RWPE1 (cell line): ENCODE data around the gene SLC26A2.

ENCODE experiments used
- CTCF ChIA-PET: fragments of 350-600 bp; sonication (Branson Sonifier 250); formaldehyde crosslinking; extraction: SDS; loops from one replicate; lab custom pipeline; 2021; lab: Yijun Ruan, JAX
- POLR2A ChIA-PET: fragments of 400-600 bp; formaldehyde crosslinking; extraction: SDS; loops from one replicate; lab custom pipeline; 2020; ENCODE audit warnings: antibody characterized with exemption; ENCODE audit not compliant: low non-redundant PET; lab: Yijun Ruan, JAX
- DNase-seq: peaks from one replicate; pipeline ENCODE4 v3.0.0; 2012; ENCODE audit warnings: low spot score
- H3K27ac ChIP-seq: fragments of 450-650 bp; 2 replicates; pipeline ENCODE4 v1.5.1; 2017
- TF ChIP-seq, protein P1 (sequence below): fragments of 450-650 bp; conservative IDR thresholded peaks from 2 replicates; pipeline ENCODE4 v1.5.1; 2017; ENCODE audit warnings: low read depth, mild to moderate bottlenecking

SLC26A2 gene

DNA sequence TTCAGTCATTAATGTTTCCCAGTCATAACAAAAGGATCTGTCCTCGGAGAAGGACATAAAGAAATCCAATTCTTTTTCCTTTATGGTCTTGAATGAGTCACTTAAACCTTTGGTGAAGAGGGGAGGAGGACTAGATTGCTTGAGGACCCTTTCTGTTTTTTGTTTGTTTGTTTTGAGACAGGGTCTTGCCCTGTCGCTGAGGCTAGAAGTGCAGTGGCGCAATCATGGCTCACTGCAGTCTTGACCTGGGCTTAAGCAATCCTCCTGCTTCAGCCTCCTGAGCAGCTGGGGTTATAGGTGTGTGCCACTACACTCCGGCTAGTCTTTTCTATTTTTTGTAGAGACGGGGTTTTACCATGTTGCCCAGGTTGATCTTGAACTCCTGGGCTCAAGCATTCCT, 27.6 kb downstream of the SLC26A2 start:
- POLR2A ChIA-PET, result no interaction called here
- CTCF ChIA-PET, result no interaction called here
- no peak overlapping the region for H3K27ac ChIP-seq
- DNase-seq, result no peak
- TF ChIP-seq, protein P1, sequence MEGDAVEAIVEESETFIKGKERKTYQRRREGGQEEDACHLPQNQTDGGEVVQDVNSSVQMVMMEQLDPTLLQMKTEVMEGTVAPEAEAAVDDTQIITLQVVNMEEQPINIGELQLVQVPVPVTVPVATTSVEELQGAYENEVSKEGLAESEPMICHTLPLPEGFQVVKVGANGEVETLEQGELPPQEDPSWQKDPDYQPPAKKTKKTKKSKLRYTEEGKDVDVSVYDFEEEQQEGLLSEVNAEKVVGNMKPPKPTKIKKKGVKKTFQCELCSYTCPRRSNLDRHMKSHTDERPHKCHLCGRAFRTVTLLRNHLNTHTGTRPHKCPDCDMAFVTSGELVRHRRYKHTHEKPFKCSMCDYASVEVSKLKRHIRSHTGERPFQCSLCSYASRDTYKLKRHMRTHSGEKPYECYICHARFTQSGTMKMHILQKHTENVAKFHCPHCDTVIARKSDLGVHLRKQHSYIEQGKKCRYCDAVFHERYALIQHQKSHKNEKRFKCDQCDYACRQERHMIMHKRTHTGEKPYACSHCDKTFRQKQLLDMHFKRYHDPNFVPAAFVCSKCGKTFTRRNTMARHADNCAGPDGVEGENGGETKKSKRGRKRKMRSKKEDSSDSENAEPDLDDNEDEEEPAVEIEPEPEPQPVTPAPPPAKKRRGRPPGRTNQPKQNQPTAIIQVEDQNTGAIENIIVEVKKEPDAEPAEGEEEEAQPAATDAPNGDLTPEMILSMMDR, result no peak

DNA sequence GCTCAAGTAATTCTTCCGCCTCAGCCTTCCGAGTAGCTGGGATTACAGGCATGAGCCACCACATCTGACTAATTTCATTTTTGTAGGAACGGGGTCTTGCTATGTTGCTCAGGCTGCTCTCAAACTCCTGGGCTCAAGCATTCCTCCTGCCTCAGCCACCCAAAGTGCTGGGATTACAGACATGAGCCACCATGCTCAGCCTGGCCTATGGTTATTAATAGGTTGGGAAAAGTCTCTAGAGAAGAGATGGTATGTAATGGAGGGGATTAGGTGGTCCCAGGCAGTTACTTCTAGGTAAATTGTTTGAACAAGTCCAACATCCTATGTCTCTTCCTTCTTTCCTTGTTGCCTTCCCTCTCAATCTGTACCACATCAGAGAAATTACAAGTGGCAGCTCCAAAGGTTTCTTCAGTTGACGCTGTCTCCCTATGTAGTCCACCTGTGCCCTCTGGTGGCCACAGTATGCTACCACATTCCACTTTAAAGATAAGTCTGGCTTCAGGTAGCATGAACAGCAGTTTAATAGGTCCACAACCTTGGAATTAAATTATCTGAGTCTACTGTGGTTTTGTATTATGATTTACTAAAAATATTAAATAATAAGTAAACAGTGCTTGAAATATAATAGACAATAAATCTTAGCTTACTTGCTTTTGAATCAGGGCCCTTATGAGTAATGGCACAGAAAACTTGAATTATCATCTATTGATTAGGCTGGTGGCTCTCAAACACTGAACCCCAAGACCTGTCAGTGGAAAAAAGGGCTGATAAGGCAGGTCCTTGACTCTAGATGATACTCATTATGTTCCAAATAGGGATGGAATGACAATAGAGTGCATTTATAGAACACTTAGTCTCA, 30.2 kb downstream of the SLC26A2 start:
- ChIA-PET POLR2A (no interaction called here), CTCF (interaction anchor here (0.5 to 4.8 kb wide), 37 partner anchors 9 to 360 kb away, joined by 3 to 109 read pairs (median 4); partner anchors contain the start of genes HMGXB3 and TIGD6)
- TF ChIP-seq, protein P1, result peak; percentile 97
- H3K27ac ChIP-seq, result no peak overlapping the region
- peak; percentile 88 for DNase-seq

DNA sequence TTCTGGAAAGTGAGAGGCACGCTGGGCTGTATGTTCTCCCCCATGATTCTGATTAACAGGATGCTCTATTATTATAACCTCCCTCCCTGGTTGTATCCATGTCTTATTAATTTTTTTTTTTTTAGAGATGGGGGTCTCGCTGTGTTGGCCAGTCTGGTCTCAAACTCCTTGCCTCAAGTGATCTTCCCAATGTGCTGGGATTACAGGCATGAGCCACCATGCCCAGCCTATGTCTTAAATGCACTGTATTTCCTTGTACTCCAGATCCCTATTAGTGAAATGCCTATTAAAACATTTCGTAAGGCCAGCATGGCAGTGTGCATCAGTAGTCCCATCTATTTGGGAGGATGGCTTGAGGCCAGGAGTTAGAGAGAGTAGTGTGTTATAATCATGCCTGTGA, 32.9 kb downstream of the SLC26A2 start:
- TF ChIP-seq, protein P1, result no peak
- ChIA-PET CTCF (interaction anchor here (1.3 to 4.8 kb wide), 2 partner anchors 141 to 157 kb away, joined by 4 to 109 read pairs; no protein-coding TSS in a partner anchor), POLR2A (interaction anchor here (0.6 kb wide), 1 partner anchor 33 kb away, joined by 4 read pairs; the partner anchor contains the start of gene SLC26A2)
- DNase-seq, result no peak
- H3K27ac ChIP-seq, result no peak overlapping the region

DNA sequence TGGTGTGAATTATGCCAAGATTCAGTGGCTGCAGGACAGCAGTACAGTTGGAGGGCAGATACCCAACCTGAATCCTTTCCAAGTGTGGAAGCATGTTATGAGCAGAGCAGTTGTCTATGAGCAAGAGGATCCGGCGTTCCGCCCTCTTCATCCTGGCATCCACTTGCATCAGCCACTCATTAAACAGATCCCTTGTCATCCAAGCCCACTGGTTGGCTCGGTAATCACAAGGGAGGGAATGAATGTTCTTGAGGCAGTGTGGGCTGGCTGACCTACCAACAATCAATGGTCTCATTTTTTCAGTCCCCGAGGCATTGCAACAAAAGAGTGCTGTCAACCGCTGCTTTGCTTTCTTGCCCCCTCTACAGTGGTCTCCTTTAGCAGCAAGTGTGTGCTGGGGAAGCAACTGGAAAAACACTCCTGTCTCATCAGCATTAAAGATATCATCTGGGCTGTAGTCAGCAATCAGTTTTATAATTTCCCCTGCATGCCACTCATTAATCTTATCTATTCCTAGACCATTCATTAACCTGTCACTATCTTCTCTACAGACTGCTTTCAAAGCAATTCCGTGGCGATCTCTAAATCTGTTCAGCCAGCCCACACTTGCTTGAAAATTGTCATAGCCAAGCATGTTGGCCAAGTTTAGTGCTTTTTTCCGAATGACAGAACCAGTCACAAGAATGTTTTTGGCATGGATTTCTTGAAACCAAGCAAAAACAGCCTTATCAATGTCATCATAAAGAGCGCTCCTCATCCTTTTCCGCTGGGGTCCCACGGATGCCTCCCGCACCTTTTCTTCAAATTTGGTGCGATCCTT, 35.0 kb downstream of the SLC26A2 start:
- POLR2A ChIA-PET, result no interaction called here
- no peak for DNase-seq
- no peak overlapping the region for H3K27ac ChIP-seq
- CTCF ChIA-PET, result no interaction called here
- TF ChIP-seq, protein P1, result no peak

DNA sequence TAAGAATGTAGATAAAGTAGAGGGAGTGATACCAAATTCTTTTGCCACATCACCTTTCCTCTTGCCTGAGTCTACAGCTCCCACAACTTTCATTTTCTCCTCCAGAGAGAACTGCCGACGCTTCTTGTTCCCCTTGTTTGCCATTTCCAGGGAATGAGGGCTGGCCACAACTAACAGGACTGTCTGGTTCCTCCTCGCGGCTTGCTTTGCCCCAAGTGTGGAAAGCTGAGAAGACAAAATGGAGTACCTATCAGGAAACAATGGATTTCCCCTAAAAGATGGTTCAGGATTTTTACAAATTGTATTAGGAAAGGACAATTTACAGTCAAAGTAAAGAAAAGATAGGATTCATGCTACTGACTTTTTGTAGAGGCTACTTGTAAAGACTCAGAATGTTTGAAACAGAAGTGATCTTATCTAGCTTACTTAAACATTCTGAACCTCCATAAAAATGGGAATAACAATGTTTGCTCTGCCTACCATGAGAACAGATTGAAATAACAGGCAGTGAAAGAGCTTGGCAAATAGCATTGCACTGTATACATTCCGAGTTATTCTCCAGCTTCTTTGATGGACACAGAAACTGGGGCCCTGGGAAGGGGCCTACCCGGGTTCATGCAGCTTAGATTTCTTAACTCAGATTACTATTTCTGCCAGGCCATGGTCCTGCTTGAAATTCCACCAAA, 35.8 kb downstream of the SLC26A2 start:
- TF ChIP-seq, protein P1, result no peak
- DNase-seq, result no peak
- ChIA-PET POLR2A (no interaction called here), CTCF (interaction anchor here (0.6 kb wide), 1 partner anchor 327 kb away, joined by 10 read pairs; no protein-coding TSS in a partner anchor)
- H3K27ac ChIP-seq, result no peak overlapping the region

DNA sequence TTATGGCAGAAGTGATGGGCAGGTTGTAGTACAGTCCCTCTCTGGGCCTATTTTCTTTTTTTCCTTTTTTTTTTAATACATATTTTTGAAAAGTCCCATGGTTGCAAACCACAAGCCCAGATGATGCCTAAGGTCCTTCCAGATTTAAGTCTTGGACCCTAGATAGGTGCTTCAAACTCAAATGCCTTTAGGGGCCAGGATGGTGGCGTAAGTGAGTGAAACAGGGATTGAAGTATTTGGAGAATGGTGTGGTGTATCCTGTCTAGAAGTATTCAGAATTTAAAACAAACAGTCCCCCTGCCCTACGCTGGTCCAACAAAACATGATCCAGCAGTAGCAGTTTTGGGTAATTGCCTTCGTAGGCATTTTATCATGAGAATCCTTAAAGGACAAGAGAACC, 37.7 kb downstream of the SLC26A2 start:
- no peak for DNase-seq
- no peak overlapping the region for H3K27ac ChIP-seq
- POLR2A ChIA-PET, result no interaction called here
- TF ChIP-seq, protein P1, result no peak
- CTCF ChIA-PET, result no interaction called here
